Measurements from ENCODE around the gene MAFG.

GRCh38 chr17:81903896-81904599 lies 23.5 kb downstream of the MAFG start:
- TF ChIP-seq ZBTB7A (IDR thresholded peaks at IDR 0.05; ENCODE audit: borderline replicate concordance, control insufficient read depth, low read depth, low read length) (no peak), DNMT1 (IDR thresholded peaks at IDR 0.05) (no peak), TEAD4 (IDR thresholded peaks at IDR 0.05; ENCODE audit: low read length) (no peak), TEAD4 (CRISPR knock-in tag; IDR thresholded peaks at IDR 0.05; ENCODE audit: borderline replicate concordance) (no peak), MYC (IDR thresholded peaks at IDR 0.05; ENCODE audit: low read depth, low read length) (no peak), MYC (CRISPR knock-in tag; IDR thresholded peaks at IDR 0.05; ENCODE audit: borderline replicate concordance, low read depth) (no peak), CEBPB (tag; IDR thresholded peaks at IDR 0.05) (no peak), STAT5A (IDR thresholded peaks at IDR 0.05; ENCODE audit: borderline replicate concordance, low read length) (no peak), YY1 (IDR thresholded peaks at IDR 0.05; ENCODE audit: borderline replicate concordance in 1 of 3, control insufficient read depth in 1 of 3, extremely low read depth in 1 of 3, insufficient read depth in 3 of 3, insufficient read length in 1 of 3, insufficient replicate concordance in 2 of 3, low read depth in 1 of 3, low read length in 2 of 3) (no peak), RFX5 (IDR thresholded peaks at IDR 0.05; ENCODE audit: low read depth, low read length) (no peak)
- TF ChIP-seq, protein P1, sequence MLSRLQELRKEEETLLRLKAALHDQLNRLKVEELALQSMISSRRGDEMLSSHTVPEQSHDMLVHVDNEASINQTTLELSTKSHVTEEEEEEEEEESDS (CRISPR knock-in tag; IDR thresholded peaks at IDR 0.05): no peak
